WTC11 (cell line): ENCODE results near the gene SLPI. TPM values are rescaled to one million over a fixed set of nuclear protein-coding genes. Genes with fewer than 3 reads are reported as not detected.

ENCODE experiments used
- ATAC-seq: fragments of 200-7000 bp; cut with Tn5 transposase; 2 replicates; pipeline ENCODE4 v1.10.0; 2021; ENCODE audit warnings: mild to moderate bottlenecking, moderate library complexity
- CTCF ChIA-PET: fragments of 300-600 bp; sonication (Branson Sonifier 250); formaldehyde crosslinking; loops from one replicate; lab custom pipeline; 2021; ENCODE audit warnings: antibody characterized with exemption; lab: Charles Lee
- POLR2A ChIA-PET: fragments of 350-600 bp; sonication (Branson Sonifier 250); formaldehyde crosslinking; loops from one replicate; lab custom pipeline; 2021; ENCODE audit warnings: antibody characterized with exemption; lab: Charles Lee
- DNase-seq: peaks from one replicate; pipeline ENCODE4 v3.0.0; 2021; ENCODE audit warnings: low spot score
- H3K27ac Mint-ChIP-seq: 2 replicates; pipeline ENCODE4 v1.8.0; 2021; ENCODE audit warnings: mixed read lengths
- H3K27me3 Mint-ChIP-seq: 2 replicates; pipeline ENCODE4 v1.8.0; 2021; ENCODE audit warnings: low read depth, mild to moderate bottlenecking, moderate library complexity, mixed read lengths
- H3K36me3 Mint-ChIP-seq: 2 replicates; pipeline ENCODE4 v1.8.0; 2021; ENCODE audit warnings: mixed read lengths
- H3K4me1 Mint-ChIP-seq: 2 replicates; pipeline ENCODE4 v1.8.0; 2022; ENCODE audit warnings: mixed read lengths
- H3K4me3 Mint-ChIP-seq: 2 replicates; pipeline ENCODE4 v1.8.0; 2021; ENCODE audit warnings: mild to moderate bottlenecking, moderate library complexity, mixed read lengths
- H3K9me3 Mint-ChIP-seq: 2 replicates; pipeline ENCODE4 v1.8.0; 2021; ENCODE audit warnings: mixed read lengths
- ETV6 ChIP-seq: sonication (generic); formaldehyde crosslinking; IDR thresholded peaks from 2 replicates; pipeline ENCODE4 v1.8.1; 2022; ENCODE audit warnings: mild to moderate bottlenecking, missing genetic modification reagents
- GABPB1 ChIP-seq: sonication (generic); formaldehyde crosslinking; IDR thresholded peaks from 2 replicates; pipeline ENCODE4 v1.8.1; 2023; ENCODE audit warnings: mild to moderate bottlenecking, missing genetic modification reagents
- HMGA2 ChIP-seq: fragments of 250-450 bp; sonication (Bioruptor Pico); IDR thresholded peaks from 2 replicates; pipeline ENCODE4 v1.4.0; 2021; ENCODE audit warnings: mild to moderate bottlenecking, moderate library complexity
- JUN ChIP-seq: sonication (generic); formaldehyde crosslinking; IDR thresholded peaks from 2 replicates; pipeline ENCODE4 v1.8.0; 2023; ENCODE audit warnings: mild to moderate bottlenecking, missing genetic modification reagents
- NFATC4 ChIP-seq: fragments of 250-450 bp; sonication (Bioruptor Pico); IDR thresholded peaks from 2 replicates; pipeline ENCODE4 v1.9.0; 2021; ENCODE audit warnings: mild to moderate bottlenecking
- NR2C2 ChIP-seq: sonication (generic); formaldehyde crosslinking; IDR thresholded peaks from 2 replicates; pipeline ENCODE4 v1.8.0; 2022; ENCODE audit warnings: mild to moderate bottlenecking, missing genetic modification reagents
- OVOL2 ChIP-seq: fragments of 250-450 bp; sonication (Bioruptor Pico); IDR thresholded peaks from 2 replicates; pipeline ENCODE4 v1.9.0; 2021; ENCODE audit warnings: mild to moderate bottlenecking, borderline replicate concordance
- PRRX2 ChIP-seq: fragments of 250-450 bp; sonication (Bioruptor Pico); IDR thresholded peaks from 2 replicates; pipeline ENCODE4 v1.8.0; 2021; ENCODE audit warnings: mild to moderate bottlenecking
- TEAD4 ChIP-seq: sonication (generic); formaldehyde crosslinking; IDR thresholded peaks from 2 replicates; pipeline ENCODE4 v1.8.0; 2022; ENCODE audit warnings: mild to moderate bottlenecking, missing genetic modification reagents
- ZBTB21 ChIP-seq: sonication (generic); formaldehyde crosslinking; IDR thresholded peaks from 2 replicates; pipeline ENCODE4 v1.8.1; 2023; ENCODE audit warnings: mild to moderate bottlenecking, missing genetic modification reagents, borderline replicate concordance
- ZNF232 ChIP-seq: sonication (generic); formaldehyde crosslinking; IDR thresholded peaks from 2 replicates; pipeline ENCODE4 v1.8.0; 2022; ENCODE audit warnings: mild to moderate bottlenecking, missing genetic modification reagents
- ZNF263 ChIP-seq: sonication (generic); formaldehyde crosslinking; IDR thresholded peaks from 2 replicates; pipeline ENCODE4 v1.8.1; 2022; ENCODE audit warnings: low read depth, mild to moderate bottlenecking, moderate library complexity, missing genetic modification reagents
- ZNF423 ChIP-seq: fragments of 250-450 bp; sonication (Bioruptor Pico); IDR thresholded peaks from 2 replicates; pipeline ENCODE4 v2.1.2; 2022; ENCODE audit warnings: mild to moderate bottlenecking, moderate library complexity
- ZNF671 ChIP-seq: fragments of 250-450 bp; sonication (Bioruptor Pico); IDR thresholded peaks from 2 replicates; pipeline ENCODE4 v1.8.0; 2021; ENCODE audit warnings: mild to moderate bottlenecking
- total RNA-seq: library from RNA; stranded (reverse); gene quantifications from 3 replicates; pipeline ENCODE4 v1.2.3, GENCODE V29; 2021
- TF ChIP-seq, protein P1 (sequence below): fragments of 250-450 bp; sonication (Bioruptor Pico); conservative IDR thresholded peaks from 2 replicates; pipeline ENCODE4 v1.9.0; 2021; ENCODE audit warnings: mild to moderate bottlenecking
- TF ChIP-seq, protein P2 (sequence below): sonication (generic); formaldehyde crosslinking; IDR thresholded peaks from 2 replicates; pipeline ENCODE4 v1.8.0; 2022; ENCODE audit warnings: mild to moderate bottlenecking, missing genetic modification reagents
- TF ChIP-seq, protein P3 (sequence below): sonication (generic); formaldehyde crosslinking; conservative IDR thresholded peaks from 2 replicates; pipeline ENCODE4 v1.8.1; 2023; ENCODE audit warnings: mild to moderate bottlenecking, low read depth, missing genetic modification reagents, moderate library complexity
- TF ChIP-seq, protein P4 (sequence below): sonication (generic); formaldehyde crosslinking; IDR thresholded peaks from 2 replicates; pipeline ENCODE4 v1.8.1; 2023; ENCODE audit warnings: mild to moderate bottlenecking, missing genetic modification reagents, moderate library complexity
- TF ChIP-seq, protein P5 (sequence below): sonication (generic); formaldehyde crosslinking; IDR thresholded peaks from 2 replicates; pipeline ENCODE4 v1.8.0; 2022; ENCODE audit warnings: missing genetic modification reagents
- TF ChIP-seq, protein P6 (sequence below): fragments of 250-450 bp; sonication (Bioruptor Pico); IDR thresholded peaks from 2 replicates; pipeline ENCODE4 v1.9.0; 2021; ENCODE audit warnings: moderate library complexity, mild to moderate bottlenecking, inconsistent platforms, borderline replicate concordance
- TF ChIP-seq, protein P7 (sequence below): sonication (generic); formaldehyde crosslinking; IDR thresholded peaks from 2 replicates; pipeline ENCODE4 v1.8.1; 2023; ENCODE audit warnings: mild to moderate bottlenecking, missing genetic modification reagents
- TF ChIP-seq, protein P8 (sequence below): fragments of 250-450 bp; sonication (Bioruptor Pico); IDR thresholded peaks from 2 replicates; pipeline ENCODE4 v1.8.0; 2021; ENCODE audit warnings: mild to moderate bottlenecking

The SLPI gene
- total RNA-seq, 1 experiment from 2014 or later, result 0.74 TPM

DNA sequence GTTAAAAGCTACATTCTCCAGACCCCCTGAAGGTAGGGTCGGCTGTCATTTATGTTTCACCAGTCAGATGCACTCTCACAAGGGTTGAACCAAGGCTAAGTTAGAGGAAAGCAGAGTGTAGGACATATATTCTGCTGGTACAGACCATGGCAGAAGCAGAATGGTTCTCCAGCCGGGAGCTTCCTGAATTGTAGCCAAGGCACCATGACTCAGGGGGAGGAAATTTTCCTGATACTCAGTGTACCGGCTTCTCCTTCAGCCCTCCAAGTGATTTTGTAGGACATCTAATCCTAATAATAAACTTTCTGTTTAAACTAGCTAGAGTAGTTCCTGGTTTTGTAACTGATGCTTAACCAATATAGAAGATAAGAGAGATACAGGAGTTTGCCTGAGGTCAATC lies 14.2 kb upstream of the SLPI start:
- H3K9me3 Mint-ChIP-seq, result no peaks in the 10 kb centered on the region
- TF ChIP-seq, protein P1, sequence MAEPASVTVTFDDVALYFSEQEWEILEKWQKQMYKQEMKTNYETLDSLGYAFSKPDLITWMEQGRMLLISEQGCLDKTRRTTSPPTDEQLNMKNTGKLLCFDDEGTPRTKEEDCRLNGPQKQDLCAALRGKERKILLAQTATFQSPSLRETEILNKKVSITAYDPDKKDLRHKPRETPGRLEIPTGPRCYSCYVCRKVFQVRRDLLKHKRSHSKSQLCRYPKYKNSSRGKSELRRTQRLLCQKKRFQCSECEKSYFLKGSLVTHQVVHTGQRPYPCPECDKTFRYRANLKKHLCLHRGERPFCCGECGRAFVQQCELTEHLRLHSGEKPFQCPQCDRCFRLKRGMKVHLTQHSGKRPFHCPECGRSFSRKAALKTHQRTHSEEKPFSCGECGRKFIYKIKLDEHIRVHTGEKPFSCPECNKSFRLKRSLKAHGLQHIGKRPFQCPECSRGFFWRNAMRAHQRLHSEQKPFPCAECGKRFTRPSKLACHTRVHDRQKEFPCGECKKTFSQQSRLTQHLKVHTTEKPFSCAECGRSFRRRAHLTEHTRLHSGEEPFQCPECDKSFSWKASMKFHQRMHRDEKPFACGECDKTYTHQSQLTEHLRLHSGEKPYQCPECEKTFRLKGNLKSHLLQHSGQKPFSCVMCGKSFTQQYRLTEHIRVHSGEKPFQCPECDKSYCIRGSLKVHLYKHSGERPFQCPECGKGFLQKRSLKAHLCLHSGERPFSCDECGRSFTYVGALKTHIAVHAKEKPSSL, result no peak
- TF ChIP-seq PRRX2 (no peak), ZNF232 (CRISPR knock-in tag) (no peak), NFATC4 (CRISPR knock-in tag) (no peak), NR2C2 (CRISPR knock-in tag) (no peak), ETV6 (CRISPR knock-in tag) (no peak)
- no peak overlapping the region for H3K27ac Mint-ChIP-seq
- DNase-seq (no peak), ATAC-seq (no peak)
- POLR2A ChIA-PET, result no interaction called here
- CTCF ChIA-PET, result interaction anchor here (0.8 to 2.5 kb wide), 5 partner anchors 22 to 157 kb away, joined by 3 to 11 read pairs (median 4); no protein-coding TSS in a partner anchor
- peaks cover 17% of the 10 kb centered on the region for H3K4me1 Mint-ChIP-seq
- H3K36me3 Mint-ChIP-seq, result no peaks in the 10 kb centered on the region
- no peaks in the 10 kb centered on the region; the same call in 1 of the 2 replicates for H3K27me3 Mint-ChIP-seq
- H3K4me3 Mint-ChIP-seq, result no peak overlapping the region

DNA sequence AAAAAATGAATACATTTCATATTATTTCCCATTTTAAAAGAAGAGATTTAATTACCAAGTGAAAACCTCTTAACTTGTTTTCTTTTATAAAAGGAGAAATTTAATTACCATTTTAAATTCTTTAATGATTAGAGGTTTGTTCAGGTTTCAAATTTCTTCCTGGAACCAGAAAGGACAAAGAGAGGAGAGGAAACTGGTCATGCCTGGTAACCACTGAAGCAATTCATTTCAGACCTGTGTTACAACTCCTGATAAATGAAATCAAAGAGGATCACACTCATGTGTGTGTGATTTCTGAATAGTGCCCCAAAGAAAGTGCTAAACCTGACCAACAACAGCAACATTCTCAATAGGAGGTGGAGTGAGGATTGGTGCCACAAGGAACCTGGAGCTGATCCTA lies 12.6 kb upstream of the SLPI start:
- Mint-ChIP-seq H3K27me3 (no peaks in the 10 kb centered on the region; the same call in 1 of the 2 replicates), H3K9me3 (no peaks in the 10 kb centered on the region), H3K27ac (no peak overlapping the region), H3K4me3 (no peak overlapping the region), H3K36me3 (no peaks in the 10 kb centered on the region), H3K4me1 (peaks cover 11% of the 10 kb centered on the region)
- DNase-seq, result no peak
- POLR2A ChIA-PET, result no interaction called here
- CTCF ChIA-PET, result interaction anchor here (0.9 to 1.5 kb wide), 2 partner anchors 34 to 128 kb away, joined by 3 to 5 read pairs; no protein-coding TSS in a partner anchor
- no peak for ATAC-seq
- TF ChIP-seq, protein P2, sequence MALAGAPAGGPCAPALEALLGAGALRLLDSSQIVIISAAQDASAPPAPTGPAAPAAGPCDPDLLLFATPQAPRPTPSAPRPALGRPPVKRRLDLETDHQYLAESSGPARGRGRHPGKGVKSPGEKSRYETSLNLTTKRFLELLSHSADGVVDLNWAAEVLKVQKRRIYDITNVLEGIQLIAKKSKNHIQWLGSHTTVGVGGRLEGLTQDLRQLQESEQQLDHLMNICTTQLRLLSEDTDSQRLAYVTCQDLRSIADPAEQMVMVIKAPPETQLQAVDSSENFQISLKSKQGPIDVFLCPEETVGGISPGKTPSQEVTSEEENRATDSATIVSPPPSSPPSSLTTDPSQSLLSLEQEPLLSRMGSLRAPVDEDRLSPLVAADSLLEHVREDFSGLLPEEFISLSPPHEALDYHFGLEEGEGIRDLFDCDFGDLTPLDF (CRISPR knock-in tag), result no peak
- TF ChIP-seq, protein P3, sequence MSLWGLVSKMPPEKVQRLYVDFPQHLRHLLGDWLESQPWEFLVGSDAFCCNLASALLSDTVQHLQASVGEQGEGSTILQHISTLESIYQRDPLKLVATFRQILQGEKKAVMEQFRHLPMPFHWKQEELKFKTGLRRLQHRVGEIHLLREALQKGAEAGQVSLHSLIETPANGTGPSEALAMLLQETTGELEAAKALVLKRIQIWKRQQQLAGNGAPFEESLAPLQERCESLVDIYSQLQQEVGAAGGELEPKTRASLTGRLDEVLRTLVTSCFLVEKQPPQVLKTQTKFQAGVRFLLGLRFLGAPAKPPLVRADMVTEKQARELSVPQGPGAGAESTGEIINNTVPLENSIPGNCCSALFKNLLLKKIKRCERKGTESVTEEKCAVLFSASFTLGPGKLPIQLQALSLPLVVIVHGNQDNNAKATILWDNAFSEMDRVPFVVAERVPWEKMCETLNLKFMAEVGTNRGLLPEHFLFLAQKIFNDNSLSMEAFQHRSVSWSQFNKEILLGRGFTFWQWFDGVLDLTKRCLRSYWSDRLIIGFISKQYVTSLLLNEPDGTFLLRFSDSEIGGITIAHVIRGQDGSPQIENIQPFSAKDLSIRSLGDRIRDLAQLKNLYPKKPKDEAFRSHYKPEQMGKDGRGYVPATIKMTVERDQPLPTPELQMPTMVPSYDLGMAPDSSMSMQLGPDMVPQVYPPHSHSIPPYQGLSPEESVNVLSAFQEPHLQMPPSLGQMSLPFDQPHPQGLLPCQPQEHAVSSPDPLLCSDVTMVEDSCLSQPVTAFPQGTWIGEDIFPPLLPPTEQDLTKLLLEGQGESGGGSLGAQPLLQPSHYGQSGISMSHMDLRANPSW (CRISPR knock-in tag), result no peak
- TF ChIP-seq ZNF671 (no peak), HMGA2 (CRISPR knock-in tag) (no peak), ZBTB21 (CRISPR knock-in tag) (no peak), ZNF263 (CRISPR knock-in tag) (no peak), JUN (no peak), OVOL2 (CRISPR knock-in tag) (no peak), TEAD4 (no peak), ZNF423 (CRISPR knock-in tag) (no peak), GABPB1 (CRISPR knock-in tag) (no peak)
- TF ChIP-seq, protein P4, sequence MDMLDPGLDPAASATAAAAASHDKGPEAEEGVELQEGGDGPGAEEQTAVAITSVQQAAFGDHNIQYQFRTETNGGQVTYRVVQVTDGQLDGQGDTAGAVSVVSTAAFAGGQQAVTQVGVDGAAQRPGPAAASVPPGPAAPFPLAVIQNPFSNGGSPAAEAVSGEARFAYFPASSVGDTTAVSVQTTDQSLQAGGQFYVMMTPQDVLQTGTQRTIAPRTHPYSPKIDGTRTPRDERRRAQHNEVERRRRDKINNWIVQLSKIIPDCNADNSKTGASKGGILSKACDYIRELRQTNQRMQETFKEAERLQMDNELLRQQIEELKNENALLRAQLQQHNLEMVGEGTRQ (CRISPR knock-in tag), result no peak
- TF ChIP-seq, protein P5, sequence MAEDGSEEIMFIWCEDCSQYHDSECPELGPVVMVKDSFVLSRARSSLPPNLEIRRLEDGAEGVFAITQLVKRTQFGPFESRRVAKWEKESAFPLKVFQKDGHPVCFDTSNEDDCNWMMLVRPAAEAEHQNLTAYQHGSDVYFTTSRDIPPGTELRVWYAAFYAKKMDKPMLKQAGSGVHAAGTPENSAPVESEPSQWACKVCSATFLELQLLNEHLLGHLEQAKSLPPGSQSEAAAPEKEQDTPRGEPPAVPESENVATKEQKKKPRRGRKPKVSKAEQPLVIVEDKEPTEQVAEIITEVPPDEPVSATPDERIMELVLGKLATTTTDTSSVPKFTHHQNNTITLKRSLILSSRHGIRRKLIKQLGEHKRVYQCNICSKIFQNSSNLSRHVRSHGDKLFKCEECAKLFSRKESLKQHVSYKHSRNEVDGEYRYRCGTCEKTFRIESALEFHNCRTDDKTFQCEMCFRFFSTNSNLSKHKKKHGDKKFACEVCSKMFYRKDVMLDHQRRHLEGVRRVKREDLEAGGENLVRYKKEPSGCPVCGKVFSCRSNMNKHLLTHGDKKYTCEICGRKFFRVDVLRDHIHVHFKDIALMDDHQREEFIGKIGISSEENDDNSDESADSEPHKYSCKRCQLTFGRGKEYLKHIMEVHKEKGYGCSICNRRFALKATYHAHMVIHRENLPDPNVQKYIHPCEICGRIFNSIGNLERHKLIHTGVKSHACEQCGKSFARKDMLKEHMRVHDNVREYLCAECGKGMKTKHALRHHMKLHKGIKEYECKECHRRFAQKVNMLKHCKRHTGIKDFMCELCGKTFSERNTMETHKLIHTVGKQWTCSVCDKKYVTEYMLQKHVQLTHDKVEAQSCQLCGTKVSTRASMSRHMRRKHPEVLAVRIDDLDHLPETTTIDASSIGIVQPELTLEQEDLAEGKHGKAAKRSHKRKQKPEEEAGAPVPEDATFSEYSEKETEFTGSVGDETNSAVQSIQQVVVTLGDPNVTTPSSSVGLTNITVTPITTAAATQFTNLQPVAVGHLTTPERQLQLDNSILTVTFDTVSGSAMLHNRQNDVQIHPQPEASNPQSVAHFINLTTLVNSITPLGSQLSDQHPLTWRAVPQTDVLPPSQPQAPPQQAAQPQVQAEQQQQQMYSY (CRISPR knock-in tag), result no peak
- TF ChIP-seq, protein P6, sequence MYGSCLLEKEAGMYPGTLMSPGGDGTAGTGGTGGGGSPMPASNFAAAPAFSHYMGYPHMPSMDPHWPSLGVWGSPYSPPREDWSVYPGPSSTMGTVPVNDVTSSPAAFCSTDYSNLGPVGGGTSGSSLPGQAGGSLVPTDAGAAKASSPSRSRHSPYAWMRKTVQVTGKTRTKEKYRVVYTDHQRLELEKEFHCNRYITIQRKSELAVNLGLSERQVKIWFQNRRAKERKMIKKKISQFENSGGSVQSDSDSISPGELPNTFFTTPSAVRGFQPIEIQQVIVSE, result no peak
- TF ChIP-seq, protein P7, sequence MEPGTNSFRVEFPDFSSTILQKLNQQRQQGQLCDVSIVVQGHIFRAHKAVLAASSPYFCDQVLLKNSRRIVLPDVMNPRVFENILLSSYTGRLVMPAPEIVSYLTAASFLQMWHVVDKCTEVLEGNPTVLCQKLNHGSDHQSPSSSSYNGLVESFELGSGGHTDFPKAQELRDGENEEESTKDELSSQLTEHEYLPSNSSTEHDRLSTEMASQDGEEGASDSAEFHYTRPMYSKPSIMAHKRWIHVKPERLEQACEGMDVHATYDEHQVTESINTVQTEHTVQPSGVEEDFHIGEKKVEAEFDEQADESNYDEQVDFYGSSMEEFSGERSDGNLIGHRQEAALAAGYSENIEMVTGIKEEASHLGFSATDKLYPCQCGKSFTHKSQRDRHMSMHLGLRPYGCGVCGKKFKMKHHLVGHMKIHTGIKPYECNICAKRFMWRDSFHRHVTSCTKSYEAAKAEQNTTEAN (CRISPR knock-in tag), result no peak
- TF ChIP-seq, protein P8, sequence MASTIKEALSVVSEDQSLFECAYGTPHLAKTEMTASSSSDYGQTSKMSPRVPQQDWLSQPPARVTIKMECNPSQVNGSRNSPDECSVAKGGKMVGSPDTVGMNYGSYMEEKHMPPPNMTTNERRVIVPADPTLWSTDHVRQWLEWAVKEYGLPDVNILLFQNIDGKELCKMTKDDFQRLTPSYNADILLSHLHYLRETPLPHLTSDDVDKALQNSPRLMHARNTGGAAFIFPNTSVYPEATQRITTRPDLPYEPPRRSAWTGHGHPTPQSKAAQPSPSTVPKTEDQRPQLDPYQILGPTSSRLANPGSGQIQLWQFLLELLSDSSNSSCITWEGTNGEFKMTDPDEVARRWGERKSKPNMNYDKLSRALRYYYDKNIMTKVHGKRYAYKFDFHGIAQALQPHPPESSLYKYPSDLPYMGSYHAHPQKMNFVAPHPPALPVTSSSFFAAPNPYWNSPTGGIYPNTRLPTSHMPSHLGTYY (CRISPR knock-in tag), result no peak
